GF-D8 (cell line): ENCODE data around the gene SURF4.

Experiments used
- DNase-seq: peaks from one replicate; lab custom pipeline; 2025; lab: John Stamatoyannopoulos, UW

SURF4 gene

GRCh38 chr9:133375724-133376654 is at the start of gene SURF4, which contains the start of gene STKLD1:
SURF4 (minus strand) TSS chr9:133376060; CDS start chr9:133375969, 91 bp downstream.
STKLD1 (plus strand) TSS chr9:133376366; CDS start chr9:133376474, 108 bp downstream.
- DNase-seq: peak; percentile 83

DNA sequence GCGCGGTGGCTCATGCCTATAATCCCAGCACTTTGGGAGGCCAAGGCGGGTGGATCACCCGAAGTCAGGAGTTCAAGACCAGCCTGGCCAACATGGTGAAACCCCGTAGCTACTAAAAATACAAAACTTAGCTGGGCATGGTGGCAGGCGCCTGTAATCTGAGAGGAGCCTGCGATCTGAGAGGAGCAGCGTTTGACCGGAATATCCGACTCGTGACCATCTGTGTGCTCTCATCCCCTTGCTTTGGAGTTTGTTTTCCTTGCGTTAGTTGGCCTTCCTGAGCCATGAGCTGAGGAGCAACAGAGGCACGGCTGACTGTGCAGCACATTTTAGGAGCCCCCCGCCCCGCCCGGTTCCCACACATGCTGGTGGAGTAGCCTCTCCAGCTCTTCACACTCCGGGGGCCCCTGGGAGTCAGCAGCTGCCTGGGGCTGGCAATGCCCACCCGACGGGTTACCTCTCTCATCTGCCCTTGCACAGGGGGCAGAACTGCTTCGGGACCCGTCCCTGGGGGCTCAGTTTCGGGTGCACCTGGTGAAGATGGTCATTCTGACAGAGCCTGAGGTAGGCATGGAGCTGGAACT is 49.3 kb upstream of the SURF4 start:
- no peak for DNase-seq

DNA sequence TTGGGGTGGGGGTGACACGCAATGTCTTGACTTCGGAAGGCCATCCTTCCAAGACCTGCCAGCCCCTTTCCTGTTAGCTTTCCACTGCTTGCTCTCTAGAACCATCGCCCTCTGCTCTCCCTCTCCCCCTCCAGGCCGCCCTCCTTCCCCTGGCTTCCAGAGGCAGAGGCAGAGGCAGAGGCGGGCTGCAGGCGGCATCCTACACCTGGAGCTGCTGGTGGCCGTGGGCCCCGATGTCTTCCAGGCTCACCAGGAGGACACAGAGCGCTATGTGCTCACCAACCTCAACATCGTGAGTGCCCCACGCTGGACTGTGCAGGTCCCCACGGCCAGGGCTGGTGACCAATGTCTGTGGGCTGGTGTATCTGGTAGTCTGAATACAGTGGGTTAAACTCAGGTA is 48.3 kb upstream of the SURF4 start:
- no peak for DNase-seq

DNA sequence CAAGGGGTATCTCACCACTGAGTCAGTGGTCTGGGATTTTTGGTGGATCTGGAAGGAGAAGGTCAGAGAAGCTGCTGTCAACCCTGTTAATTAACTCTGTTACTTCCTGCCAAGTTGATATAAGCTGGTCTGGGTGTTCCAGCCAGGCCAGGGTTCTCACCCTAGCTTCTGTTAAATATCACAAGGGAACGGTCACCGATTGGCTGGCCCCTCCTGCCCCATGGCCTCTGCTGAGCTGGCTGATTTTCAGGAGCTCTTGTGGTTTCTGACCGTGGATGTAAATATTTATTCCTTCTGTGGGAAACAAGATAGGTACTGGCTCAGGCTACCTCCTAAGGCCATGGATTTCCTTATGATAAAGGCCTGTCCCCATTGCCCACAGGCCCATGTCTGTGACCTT is 47.4 kb upstream of the SURF4 start:
- no peak for DNase-seq

DNA sequence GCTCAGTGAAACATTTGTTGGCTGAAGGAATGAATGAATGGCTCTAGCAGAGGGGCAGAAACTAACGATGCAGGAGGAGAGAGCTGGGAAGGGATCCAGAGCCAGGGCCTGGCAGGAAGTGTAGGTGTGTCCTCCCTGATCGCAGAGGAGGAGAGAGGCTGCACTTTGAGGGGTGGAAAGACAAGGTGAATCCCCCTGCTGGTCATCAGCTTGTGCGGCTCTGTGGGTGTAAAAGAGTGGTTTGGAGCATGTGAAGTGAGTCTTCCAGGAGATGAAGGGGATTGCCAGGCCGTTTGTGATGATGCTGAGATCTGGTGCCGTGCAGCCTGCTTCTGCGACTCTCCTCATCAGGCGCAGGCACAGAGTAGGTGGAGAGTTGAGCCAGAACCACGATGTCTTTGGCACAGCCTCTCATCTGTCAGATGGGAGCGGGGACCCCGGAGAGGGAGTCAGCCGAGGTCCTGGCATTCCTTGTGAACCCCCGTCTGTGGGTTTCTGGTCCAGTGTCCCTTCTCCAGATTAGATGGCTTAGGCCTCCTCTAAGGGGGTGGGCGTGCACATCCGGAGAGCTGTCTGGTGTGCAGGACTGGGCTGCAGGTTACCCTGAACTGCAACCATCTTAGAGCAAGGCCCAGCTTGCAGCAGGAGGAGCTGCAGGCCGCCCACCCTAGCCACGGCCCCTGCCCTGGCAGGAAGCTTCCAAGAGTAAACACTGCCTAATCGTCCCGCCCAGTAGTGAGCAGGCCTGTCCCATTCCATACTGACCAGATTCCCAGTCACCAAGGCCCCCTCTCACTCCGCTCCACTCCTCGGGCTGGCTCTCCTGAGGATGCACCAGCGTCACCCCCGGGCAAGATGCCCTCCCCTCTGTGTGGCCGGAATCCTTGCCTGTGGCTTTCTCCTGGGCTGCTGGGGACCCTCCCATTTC is 46.0 kb upstream of the SURF4 start, which contains the start of gene ADAMTS13:
Gene ADAMTS13, plus strand, starts transcription at position 753 of the 928 bp plus-strand sequence. Its CDS starts 77 bp downstream, at position 830.
- no peak for DNase-seq

- no peak for DNase-seq
These were observed 44.5 kb upstream of the SURF4 start for GRCh38 chr9:133420392-133420827.

GRCh38 chr9:133419005-133419404 is 43.1 kb upstream of the SURF4 start:
- DNase-seq: no peak

- DNase-seq: peak; percentile 46
These were observed 41.9 kb upstream of the SURF4 start, which contains the start of gene REXO4 for GRCh38 chr9:133417541-133418461. REXO4 (minus strand) TSS chr9:133418010; CDS start chr9:133417844, 166 bp downstream.

GRCh38 chr9:133415170-133415569 is 39.3 kb upstream of the SURF4 start:
- no peak for DNase-seq

DNA sequence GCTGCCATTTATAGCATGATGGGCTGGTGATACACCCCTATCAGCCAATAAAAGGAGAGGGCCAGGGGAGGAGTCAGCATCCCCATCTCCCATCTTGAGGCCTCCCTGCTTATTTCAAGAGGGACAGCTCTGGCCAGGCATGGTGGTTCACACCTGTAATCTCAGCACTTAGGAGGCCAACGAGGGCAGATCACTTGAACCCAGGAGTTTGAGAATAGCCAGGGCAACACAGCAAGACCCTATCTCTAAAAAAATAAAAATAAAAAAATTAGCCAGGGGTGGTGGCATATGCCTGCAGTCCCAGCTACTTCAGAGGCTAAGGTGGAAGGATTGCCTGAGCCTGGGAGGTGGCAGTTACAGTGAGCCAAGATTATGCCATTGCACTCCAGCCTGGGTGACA is 32.2 kb upstream of the SURF4 start:
- DNase-seq: no peak

GRCh38 chr9:133406480-133407307 is 30.8 kb upstream of the SURF4 start:
- DNase-seq: peak; percentile 17

GRCh38 chr9:133405508-133406438 is 29.9 kb upstream of the SURF4 start:
- no peak for DNase-seq

GRCh38 chr9:133404454-133405002 is 28.7 kb upstream of the SURF4 start:
- DNase-seq: no peak

GRCh38 chr9:133403766-133404453 is 28.1 kb upstream of the SURF4 start:
- no peak for DNase-seq

DNA sequence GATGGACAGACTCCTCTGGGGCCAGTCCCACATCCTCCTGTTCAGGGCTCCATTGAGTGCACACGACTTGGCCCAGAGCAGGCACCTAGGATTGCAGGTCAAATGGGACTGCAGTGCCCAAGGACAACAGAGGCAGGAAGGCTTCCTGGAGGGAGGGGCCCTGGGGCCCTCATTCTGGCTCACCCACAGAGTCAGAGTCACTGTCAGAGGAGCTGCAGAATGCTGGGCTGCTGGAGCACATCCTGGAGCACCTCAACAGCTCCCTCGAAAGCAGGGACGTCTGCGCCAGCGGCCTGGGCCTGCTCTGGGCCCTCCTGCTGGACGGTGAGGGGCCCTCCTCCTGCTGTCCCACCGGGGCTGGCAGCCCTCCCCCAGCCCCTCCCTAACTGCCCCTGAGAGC is 26.8 kb upstream of the SURF4 start:
- no peak for DNase-seq

DNA sequence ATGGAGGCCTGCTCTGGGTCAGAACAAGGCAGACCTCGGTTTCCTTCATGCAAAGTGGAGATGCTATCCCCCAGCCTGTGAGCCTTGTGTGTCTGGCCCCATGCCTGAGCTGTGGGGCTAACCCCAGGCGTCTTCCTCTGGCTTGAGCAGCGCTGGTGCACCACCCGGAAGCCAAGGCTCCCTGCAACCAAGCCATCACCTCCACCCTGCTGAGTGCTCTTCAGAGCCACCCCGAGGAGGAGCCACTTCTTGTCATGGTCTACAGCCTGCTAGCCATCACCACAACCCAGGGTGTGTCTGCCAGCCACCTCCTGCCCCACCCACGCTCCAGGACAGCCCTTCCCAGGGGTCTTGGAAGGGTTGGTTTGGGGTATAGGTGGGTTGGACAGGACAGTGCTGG is 25.7 kb upstream of the SURF4 start:
- no peak for DNase-seq

DNA sequence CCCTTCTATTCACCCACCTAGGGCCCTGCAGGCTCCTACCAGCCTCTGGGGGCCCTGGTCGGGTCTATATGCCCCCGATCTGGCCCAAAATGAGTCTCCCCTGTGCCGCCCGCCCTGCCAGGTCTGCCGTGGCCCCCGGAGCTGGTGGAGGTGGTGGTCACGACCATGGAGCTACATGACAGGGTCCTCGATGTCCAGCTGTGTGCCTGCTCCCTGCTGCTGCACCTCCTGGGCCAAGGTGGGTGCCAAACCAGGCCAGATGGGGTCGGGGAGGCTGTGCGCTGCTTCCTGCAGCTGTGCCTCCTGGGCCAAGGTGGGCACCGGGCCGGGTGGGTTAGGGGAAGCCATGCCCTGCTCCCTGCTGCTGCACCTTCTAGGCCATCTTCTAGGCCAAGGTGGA is 24.4 kb upstream of the SURF4 start:
- no peak for DNase-seq

DNA sequence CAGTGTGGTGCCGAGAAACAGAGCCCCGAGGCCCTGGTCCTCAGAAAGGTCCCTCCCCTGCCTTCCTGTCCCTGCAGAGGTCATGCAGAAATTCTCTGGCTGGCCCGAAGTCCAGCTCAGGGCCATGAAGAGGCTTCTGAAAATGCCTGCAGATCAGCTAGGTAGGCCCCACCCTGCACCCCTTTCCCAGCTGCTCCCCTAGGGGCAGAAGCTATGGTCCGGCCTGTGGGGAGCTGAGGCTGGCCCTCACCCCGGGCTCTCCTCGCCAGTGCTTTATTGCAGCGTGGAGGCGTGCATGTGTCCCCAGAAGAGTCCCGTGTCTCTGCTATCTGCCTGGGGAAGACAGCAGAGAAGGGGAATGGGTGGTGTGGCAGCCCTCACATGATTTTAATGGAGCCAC is 22.0 kb upstream of the SURF4 start:
- DNase-seq: no peak
